Fibroblast of peridontal ligament (primary cell): ENCODE data around the gene AP1M1.

Source experiments
- DNase-seq: peaks from one replicate; pipeline ENCODE4 v3.0.0-alpha.2; 2010; ENCODE audit errors: extremely low read depth

The AP1M1 gene

DNA sequence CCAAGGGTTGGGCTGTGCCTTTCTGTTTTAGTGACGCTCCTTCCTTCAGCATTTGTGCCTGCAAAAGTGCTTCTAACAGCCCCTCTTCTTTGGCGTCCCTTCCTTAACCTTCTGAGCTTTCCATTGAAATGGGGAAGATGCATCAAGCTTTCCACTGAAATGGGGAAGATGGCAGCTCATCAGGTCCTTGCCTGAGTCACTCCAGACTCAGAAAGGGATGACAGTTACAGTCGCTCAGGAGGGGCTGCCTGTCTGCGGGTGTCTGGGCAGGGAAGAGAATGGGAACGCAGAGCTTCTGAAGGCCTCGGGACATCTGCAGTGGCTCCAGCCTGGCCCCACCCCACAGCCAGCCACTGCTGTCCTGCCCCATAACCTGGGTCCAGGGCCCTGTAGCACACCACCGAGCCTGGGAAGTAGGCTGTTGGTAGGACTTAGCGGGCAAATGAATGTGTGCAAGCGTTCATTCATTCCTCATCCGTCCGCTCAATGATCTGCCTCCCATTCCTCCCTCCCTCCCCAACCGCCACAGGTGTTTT is 9.8 kb downstream of the AP1M1 start:
- DNase-seq = no peak

DNA sequence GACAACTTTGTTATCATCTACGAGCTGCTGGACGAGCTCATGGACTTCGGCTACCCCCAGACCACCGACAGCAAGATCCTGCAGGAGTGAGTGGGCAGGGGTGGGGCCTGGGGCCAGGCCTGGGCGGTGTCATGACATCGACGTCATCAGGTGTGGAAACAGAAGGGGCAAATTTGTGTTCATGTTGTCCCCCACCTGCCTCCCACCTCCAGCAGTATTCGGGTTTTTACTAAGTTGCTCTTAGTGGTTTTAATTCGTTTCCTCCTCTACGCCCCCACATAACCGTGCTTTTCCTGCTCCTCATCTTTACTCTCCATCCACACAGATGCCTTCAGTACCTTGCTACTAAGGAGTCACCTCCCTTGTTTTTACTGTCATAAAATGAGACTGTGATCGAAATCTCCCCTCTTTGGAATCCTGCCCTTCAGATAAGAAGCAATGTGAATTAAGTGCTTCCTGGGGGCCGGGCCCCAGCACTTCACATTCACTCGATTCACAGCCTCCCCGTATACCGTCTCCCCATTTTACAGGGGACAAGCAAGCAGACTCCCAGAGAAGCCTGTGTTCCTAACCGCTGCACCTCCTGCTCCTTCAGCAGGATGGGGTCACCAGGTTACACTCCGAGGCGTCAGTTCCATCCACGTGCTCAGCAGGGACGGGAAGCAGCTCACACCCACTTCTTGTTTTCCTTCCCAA is 10.5 kb downstream of the AP1M1 start:
- DNase-seq = no peak

DNA sequence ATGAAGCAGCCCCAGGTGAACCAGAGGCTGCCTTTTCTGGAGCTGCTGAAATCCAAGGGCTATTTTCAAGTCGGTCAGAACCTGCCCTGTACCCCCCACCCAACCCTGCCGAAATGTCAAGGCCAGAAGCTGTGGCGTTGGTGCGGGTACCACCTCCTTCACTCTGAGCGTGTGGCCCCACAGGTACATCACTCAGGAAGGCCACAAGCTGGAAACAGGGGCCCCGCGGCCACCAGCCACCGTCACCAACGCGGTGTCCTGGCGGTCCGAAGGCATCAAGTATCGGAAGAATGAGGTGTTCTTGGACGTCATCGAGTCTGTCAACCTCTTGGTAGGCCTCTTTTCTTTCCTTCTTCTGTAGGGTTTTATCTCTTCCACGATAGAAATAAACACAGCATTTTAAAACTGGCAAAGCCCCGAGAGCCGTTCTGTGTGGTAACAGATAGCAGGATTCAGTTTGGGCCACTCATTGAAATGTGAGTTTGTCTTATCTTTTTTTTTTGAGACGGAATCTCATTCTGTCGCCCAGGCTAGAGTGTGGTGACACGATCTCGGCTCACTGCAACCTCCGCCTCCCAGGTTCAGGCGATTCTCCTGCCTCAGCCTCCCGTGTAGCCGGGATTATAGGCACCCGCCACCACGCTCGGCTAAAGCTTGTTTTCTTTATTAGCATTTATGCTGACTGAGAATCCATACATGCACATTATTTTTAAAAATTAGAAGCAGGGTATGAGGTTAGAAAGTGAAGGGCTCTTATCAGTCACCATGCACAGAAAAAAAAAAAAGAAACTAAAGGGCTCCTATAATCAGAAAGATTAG is 11.3 kb downstream of the AP1M1 start:
- no peak for DNase-seq

DNA sequence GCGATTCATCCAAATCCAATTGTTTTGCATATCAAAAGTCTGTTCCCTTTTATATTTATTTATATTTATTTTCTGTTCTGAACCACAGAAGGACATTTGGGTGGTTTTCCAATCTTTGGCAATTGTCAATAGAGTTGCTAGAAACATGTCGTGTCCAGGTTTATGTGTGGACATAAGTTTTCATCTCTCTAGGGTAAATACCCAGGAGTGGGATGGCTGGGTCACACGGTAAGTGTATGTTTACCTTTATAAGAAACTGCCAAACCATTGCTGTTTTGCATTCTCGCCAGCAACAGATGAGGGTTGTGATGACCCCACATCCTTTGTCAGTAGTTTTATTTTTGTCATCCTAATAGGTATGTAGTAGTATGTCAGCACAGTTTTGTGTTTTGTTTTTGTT is 12.5 kb downstream of the AP1M1 start:
- DNase-seq = no peak

DNA sequence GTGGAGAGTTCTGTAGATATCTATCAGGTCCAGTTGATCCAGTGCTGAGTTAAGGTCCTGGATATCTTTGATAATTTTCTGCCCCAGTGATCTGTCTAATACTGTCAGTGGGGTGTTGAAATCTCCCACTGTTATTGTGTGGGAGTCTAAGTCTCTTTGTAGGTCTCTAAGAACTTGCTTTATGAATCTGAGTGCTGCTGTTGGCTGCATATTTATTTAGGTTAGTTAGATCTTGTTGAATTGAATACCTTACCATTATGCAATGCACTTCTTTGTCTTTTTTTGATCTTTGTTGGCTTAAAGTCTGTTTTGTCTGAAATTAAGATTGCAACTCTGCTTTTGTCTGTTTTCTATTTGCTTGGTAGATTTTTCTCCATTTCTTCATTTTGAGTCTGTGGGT is 15.4 kb downstream of the AP1M1 start:
- DNase-seq = no peak

DNA sequence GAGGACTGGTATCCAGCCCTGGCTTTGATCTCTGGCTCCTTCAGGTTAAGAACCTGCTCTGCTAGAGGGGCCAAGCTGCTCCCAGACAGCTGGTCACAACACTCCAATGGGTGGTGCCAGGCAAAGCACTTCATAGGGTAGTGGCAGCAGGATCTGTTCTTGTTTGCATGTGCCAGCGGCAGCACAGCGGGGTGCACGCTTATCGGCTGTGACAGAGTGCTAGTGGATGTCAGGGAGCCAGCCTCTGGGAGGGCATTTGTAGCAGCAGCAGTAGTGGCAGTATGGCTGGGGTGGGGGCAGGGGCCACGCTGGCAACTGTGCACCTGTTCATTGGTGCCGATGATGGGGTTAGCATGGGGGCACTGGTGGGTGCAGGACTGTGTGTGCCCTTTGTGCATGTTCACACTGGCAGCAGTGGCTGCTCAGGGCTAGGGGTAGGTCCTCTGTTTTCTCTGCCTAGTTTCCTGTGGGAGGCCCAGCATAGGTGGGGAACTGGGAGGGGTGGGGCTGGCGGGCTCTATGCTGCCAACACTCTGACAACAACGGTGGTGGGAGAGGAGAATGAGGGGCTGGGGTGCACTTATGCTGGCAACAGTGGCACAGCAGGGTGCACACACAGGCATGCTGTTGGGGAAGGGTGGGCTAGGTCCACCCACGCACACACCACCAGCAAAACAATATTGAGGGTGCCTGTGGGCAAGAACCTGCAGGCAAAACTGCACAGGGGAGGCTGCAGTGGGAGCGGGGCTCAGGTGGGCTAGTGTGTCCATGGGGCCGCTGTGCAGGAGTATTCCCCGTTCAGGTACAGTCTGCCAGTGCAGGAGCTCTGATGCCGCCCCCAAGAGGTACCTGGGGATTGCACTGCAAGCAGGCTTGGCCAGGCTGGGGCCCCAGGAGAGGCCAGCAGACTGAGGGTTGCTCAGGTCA is 19.3 kb downstream of the AP1M1 start:
- DNase-seq = no peak

DNA sequence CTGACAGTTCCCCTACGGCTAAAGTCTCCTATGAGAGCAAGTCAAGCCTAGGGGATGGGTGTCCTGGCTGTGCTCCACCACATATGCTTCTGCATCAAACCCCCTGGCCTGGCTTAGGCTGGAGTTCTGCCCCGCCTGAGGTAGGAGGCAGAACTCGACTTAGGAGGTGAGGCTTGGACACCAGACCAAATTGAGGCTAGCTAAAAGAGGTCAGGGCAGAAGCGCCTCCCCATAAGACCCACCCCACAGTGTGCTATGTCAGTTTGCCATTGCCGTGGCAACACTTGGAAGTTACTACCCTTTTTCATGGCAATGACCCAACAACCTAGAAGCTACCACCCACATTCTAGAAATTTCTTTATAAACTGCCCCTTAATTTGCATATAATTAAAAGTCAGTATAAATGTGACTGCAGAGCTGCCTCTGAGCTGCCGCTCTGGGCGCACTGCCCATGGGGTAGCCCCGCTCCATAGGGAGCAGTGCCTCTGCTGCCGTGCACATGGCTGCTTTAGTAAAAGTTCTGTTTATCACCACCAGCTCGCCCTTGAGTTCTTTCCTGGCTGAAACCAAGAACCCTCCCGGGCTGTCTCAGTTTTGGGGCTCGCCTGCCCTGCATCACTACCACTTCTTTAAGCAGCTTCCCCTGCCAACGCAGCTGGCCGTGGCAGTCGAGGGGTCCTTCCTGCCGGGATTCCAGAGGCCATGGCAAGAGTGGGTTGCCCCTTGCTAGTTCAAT is 20.2 kb downstream of the AP1M1 start:
- DNase-seq = no peak

DNA sequence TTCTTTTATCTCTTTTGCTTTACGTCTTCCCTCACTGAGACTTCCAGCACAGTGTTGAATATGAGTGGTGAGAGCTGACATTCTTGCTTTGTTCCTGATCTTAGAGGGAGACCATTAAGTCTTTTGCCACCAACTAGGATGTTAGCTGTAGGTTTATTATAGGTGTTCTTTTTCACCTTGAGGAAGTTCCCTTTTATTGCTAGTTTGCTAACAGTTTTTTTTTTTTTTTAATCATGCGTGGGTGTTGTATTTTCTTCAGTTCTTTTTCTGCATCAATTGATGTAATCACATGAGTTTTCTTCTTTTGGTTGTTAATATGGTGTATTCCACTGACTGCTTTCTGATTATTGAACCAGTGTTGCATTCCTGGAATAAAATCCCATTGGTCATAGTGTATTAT is 21.1 kb downstream of the AP1M1 start:
- DNase-seq = no peak

DNA sequence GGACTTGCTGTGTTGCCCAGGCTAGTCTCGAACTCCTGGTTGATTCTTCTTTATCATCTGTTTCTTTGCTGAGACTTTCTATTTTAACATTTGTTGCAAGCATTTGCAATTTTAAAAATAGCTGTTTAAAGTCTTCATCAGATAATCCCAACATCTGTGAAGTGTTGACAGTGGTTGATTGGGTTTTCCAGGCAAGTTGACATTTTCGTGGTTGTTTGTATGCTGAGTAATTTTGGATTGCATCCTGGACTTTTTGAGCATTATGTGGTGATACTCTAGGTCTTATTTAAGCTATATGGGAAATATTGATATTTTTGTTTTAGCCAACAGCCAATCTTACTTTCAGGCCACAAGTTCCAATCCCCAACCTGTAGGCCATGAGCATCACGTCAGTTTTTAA is 25.1 kb downstream of the AP1M1 start:
- peak; percentile 80 for DNase-seq

DNA sequence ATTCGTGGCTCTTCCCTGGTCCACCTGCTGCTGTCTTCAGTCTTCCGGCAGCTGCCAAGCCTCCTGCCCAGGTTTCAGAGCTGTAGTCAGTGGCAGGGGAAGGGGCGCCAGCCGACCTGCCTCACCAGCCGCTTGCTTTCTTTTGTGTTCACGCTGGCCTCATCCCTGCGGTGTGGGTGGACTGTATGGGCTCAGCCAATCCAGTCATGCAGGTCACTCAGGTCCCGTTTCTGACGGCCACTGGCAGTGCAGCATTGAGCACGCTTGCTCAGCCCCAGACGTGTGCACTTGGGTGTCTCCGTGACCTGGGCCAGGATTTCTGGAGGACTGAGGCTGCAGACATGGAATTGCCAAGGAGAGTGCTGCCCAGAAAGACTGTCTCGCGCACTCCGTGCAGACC is 26.0 kb downstream of the AP1M1 start:
- no peak for DNase-seq

DNA sequence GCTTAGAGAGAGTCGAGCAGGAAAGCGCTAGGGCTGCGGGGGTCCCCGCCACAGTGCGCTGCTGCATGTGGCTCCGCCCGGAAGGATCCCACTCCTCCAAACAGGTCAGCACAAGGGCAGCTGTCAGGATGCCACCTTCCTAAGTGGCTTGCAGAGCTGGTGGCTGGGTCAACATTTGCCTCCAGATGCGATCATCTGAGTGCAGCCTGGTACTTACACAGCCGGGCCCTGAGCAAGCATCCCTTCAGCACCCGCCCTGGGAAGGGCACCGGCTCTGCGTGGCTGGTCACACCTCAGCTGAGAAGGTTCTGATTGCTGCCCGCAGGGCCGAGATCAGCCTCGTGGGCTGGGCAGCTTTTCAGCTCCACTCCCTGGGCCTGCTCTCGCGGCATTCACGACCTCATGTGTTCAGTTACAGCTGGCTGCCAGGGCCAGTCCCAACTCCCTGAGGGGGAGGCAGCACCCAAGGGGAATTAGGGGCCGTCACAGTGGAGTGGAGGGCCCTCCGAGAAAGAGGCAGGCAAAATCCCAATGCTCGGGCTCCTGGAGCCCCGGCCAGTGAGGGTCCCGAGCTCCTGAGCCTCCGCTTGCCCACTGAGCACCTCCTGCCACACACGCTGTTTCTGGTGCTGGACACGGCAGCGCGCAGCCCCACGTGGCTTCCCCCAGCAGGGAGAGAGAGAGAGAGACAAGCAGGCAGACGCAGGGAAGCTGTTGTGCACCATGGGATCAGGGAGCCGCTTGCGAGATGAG is 26.8 kb downstream of the AP1M1 start:
- no peak for DNase-seq

DNA sequence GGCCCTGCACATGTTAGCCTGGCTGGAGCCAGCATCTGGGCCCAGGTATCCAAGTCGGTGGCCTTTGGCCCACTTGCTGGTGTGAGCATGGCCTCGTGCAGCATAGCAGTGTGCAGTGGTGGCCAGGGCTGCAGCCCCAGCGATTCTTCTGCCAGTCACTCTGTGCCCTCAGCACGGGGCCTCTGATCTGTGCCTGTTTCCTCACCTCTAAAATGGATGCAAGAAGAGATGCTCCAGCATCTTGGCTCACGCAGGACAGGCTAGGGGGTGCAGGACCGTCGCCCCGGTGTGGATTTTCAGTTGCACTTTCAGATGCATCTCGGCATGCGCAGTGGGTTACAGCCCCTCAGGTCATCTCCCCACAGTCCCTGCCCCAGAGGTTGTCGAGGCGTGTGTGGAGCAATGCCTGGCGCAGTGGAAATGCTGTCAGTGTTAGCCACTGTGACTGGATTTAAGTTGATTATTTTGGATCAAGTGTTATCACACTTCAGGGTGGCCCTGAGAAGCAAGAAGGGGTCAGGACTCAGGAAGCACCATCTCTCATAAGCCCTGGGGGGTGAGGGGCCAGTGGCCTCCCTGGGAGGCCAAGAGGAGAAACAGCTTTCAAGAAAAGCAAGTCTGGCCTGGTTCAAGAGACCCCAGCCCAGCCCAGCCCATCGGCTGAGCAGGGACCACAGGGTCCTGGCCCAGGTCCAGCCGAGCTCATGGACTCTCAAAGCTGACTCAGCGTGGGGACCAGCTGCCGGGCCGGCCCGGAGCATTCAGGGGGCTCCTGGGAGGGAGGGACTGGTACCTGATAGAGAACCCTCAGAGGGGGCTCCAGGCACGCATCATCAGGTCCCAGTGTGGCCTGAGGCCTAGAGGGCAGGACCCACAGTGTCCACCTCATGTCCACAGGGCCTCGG is 27.8 kb downstream of the AP1M1 start:
- no peak for DNase-seq

DNA sequence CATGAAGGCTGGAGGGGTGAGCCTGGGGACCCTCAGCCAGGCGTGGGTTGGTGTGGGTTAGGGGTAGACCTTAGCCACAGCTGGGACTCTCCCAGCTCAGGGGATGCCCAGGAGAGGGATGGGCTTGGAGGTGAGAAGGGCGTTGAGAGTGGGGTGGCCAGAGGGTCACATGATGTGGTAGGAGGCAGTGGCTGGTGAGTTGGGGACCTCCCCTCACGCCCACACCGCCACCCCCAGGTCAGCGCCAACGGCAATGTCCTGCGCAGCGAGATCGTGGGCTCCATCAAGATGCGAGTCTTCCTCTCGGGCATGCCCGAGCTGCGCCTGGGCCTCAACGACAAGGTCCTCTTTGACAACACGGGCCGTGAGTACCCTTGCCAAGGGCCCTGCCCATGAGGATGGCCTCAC is 28.5 kb downstream of the AP1M1 start:
- DNase-seq = no peak

DNA sequence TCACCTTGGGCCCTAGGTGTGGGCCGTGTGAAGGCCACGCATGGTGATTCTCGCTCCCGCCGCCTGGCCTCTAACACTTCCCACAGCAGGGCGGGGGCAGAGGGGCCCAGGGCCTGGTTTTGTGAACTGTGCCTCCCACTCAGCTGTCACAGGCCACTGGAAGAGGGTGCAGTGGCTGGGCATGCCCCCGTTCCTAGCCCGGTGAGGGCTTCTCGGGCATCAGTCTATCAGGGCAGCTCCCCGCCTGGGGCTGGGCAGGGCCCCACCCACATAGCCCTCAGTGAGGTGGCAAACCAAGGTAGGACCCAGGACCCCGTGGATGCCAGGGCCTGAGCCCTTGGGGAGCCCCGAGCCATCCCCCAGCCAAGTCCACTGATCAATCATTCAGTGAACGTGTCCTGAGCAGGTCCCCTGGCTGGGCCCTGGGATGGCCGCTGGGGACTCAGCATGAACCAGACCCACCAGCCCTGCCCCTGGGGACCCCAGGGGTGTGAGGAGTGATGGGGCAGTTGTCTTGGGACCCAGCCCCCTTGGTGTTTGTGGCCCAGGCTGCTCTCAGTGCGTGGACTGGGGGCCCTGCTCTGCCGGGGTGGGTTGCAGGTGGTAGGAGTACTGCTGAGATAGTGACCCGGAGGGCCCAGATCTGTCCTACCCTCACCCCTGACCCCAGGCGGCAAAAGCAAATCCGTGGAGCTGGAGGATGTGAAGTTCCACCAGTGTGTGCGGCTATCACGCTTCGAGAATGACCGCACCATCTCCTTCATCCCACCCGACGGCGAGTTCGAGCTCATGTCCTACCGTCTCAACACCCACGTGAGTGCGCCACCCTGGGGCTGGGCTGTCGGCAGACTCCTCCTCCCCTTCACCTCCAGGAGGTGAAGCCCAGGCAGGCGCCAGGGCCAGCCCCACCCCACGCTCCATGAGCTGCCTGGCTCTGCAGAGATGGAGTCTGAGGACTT is 29.4 kb downstream of the AP1M1 start:
- no peak for DNase-seq

DNA sequence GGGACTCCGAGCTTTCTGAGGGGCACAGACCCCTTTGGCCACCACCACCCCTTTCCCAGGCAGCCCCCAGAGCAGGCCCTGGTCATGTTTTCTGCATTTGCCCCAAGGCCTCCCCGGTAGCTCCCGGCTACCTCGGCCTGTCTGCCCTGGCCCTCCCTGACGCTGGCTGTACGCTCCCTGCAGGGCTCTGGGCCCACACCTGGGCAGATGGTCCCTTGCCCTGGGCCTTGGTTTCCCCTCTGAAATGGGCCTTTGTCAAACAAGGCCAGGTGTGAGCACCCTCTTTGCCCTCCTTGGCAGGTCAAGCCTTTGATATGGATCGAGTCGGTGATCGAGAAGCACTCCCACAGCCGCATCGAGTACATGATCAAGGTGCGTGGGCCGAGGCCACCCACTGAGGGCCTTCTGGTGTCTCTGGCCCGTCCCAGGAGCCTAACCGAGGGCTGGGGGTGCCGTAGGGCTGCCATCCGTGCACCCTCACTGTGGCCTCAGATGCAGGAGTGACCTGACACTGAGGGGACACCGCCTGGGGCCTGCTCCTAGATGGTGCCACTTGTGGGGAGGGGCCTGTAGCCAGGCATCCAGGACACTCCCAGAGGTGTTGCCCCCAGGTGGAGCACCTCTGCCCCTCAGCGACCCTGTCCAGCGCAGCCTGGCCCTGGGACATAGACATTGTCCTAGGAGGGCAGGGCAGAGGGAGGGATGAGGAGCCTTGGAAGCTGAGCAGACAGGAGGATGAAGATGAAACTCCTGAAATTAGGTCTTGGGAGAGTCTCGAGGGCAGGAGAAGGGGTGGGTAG is 30.3 kb downstream of the AP1M1 start:
- DNase-seq = no peak

DNA sequence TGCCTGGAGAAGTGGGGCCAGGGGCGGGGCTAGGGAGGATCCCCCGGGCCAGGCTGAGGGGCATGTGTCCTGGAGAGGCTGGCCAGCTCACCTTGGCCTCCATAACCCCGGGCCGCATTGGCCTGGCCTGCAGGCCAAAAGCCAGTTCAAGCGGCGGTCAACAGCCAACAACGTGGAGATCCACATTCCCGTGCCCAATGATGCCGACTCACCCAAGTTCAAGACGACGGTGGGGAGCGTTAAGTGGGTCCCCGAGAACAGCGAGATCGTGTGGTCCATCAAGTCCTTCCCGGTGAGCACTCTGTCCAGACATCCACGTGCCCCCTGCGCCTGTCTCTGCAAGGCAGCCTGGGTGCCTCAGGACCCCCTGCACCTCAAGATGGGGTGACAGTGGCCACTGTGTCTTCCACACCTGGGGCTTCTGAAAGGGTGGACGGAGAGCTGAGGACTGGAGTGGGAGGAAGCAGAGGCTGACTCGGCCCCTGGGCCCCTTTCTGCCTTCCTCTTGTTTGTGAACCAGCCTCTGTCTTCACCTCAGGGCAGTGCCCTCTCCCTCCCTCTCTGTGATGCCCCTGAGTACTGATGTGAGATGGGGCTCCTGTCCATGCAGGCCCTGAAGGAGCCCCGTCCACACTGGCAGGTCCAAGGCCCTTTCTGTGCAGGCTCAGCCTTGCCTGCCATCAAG is 31.1 kb downstream of the AP1M1 start:
- no peak for DNase-seq

DNA sequence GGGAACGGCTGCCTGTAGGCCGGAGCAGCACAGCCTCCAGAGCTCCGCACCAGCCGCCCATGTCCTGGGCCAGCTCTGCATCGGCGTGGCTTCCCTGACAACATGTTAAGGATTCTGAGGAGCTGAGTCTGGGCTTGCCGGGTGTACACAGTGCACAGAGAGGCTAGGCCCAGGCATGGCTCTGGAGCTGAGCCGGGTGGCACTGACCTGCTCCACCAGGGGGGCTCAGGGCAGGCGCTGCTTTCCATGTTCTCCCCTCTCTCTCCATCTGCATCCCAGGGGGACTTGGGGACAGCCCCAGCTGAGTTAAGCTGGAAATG is 31.6 kb downstream of the AP1M1 start:
- DNase-seq = no peak
